Measurements from ENCODE around the gene OLFM4.
"Not testable (repeated sequence)": the region's sequence is repeated elsewhere in the genome, so short reads cannot be mapped to it uniquely, and the experiment has no call there.

Gene OLFM4

GRCh38 chr13:53028637-53029203, at the start of gene OLFM4:
TSS of gene OLFM4 (plus strand) at chr13:53028813. CDS start at chr13:53028837, 24 bp downstream.
- no peak for DNase-seq (ENCODE audit: low read depth)

DNA sequence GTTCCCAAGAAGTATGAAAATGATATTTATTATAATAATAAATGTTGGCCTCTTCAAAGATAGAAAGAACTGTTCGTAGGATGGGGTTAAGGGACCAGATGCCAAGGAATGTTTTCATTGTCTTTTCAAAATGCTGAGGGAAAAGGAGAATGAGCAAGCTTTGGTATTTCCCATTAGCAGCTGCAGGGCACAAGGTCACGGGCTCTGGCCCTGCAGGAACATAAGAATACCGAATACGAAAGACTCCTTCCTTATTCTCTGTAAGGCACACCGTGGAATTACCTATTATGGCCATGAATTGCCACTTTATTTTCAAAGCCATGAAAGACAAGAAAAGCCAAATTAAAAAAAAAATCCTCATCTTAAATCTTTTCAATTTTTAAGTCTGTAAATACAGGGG, 49.6 kb upstream of the OLFM4 start:
- no peak for DNase-seq (ENCODE audit: low read depth)

GRCh38 chr13:52980695-52981094, 47.9 kb upstream of the OLFM4 start:
- DNase-seq (ENCODE audit: low read depth): no peak

GRCh38 chr13:52983836-52984235, 44.8 kb upstream of the OLFM4 start:
- DNase-seq (ENCODE audit: low read depth): no peak

- DNase-seq (ENCODE audit: low read depth): no peak
Observed at GRCh38 chr13:52984881-52985363, 43.7 kb upstream of the OLFM4 start.

DNA sequence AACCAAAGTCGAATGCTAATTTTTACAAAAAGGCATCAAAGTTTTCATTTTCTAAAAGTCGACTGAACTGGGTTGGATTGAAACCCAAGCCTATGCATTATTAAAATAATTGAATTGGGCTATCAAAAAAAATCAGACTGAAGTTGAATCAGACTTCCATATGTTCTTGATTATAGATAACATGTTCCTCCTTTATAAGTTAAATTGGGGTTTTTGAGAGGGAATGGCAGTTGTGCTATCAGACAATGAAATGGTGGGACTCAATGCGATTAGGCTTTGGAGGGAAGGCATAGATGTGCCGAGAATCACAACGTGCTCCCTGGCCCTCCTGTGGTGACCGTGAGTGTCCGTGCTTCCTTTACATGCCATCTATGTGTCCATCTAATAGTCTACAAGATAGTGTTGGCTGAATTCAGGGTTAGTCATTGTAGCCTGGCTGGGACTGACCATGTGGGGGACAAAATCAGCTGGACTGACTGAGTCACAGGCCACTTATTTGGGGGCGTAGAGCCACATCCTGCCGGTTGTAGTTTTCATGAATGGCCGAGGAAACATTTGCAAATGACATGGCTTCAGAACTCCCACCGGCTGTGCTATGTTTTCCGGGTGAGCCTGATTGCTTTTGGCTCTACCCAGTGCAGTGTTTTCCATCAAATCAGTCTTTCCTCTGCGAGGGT, 37.1 kb upstream of the OLFM4 start:
- DNase-seq (ENCODE audit: low read depth): no peak

- DNase-seq (ENCODE audit: low read depth): no peak
Observed at GRCh38 chr13:52992110-52992509, 36.5 kb upstream of the OLFM4 start.

DNA sequence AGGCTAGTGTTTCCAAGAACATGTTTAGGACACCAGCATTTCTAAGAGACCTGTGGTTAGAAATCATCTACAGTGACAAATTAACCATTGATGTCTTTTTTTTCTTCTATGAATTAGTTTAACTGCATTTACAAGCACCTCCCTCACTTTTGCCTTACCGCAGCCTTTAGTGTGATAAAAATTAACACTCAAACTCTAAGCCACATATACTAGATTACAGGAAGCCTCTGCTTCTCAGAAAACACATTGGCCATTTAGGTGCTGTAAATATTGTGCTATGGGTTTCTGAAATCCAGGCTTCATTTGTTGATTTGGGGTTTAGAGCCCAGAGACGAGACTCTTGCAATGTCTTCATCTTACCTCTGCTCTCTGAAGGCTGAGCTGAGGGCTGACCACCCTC, 34.6 kb upstream of the OLFM4 start:
- DNase-seq (ENCODE audit: low read depth): no peak

- no peak for DNase-seq (ENCODE audit: low read depth)
Observed at GRCh38 chr13:52994865-52995264, 33.7 kb upstream of the OLFM4 start.

GRCh38 chr13:52995946-52996345, 32.7 kb upstream of the OLFM4 start:
- no peak for DNase-seq (ENCODE audit: low read depth)

DNA sequence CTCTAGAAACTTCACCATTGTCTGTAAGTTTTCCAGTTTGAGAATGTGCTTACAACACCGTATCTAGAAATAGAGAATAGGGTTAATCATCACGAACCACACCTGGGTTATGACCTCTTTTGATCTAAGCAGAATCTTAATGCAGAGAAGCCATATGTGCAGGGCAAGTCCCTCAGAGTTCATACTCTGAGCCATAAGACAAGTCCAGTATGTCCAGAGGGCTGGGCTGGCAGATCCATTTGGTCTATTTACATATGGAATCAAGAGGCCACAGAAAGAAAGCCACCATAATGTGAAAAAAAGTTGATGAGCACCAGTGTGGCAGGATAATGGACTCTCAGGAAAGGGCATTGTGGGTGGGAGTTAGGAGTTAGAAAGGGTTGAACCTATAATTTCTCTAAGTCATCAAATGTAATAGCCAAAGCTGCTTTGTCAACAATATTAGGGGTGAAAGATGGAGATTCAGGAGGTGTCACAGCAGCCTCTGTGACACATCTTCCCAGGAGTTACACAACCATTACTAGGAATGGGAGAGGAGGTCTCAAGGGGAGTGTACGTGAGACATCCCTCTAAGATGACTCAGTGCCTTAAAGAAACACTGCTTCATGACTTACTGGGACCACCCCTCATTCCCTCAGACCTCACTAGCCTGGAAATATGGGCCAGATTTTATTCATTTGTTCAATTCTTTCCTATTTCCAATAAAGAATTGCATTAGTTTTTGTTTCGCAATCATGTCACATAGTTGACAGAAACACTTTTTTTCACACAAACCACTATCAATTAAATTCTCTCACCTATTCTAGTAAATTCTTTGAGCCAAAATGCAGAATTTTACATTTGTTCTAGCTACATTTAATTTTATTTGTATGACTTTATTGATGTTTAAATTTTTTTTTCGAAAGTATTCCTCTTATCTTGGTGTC, 30.4 kb upstream of the OLFM4 start:
- DNase-seq (ENCODE audit: low read depth): no peak

DNA sequence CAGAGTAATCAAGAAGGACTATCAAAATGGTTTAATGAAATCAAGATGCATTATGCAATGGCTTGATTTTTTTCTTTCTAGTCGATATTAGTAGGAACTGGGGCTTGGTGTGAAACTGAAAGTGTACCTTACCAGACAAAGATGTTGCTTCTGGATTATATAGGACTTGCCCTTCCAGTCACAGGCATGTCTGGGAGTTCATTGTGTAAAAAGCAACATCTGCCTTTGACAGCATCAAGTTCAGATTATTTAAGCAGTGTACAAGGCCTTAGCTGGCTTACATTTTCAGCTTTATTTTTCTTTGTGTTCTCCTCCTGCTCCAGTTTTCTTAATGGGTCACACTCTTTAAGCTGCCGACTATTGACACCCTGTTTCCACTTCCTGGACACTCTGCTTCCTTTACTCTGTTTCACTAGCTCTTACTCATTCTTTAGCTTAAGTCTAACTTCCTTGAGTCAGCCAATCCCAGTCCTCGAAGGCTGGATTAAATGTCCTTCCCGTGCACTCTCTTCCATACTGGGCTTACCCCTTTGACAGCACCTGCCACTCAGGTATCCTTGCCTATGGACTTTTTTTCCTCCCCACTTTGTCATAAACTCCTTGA, 29.4 kb upstream of the OLFM4 start:
- no peak for DNase-seq (ENCODE audit: low read depth)

DNA sequence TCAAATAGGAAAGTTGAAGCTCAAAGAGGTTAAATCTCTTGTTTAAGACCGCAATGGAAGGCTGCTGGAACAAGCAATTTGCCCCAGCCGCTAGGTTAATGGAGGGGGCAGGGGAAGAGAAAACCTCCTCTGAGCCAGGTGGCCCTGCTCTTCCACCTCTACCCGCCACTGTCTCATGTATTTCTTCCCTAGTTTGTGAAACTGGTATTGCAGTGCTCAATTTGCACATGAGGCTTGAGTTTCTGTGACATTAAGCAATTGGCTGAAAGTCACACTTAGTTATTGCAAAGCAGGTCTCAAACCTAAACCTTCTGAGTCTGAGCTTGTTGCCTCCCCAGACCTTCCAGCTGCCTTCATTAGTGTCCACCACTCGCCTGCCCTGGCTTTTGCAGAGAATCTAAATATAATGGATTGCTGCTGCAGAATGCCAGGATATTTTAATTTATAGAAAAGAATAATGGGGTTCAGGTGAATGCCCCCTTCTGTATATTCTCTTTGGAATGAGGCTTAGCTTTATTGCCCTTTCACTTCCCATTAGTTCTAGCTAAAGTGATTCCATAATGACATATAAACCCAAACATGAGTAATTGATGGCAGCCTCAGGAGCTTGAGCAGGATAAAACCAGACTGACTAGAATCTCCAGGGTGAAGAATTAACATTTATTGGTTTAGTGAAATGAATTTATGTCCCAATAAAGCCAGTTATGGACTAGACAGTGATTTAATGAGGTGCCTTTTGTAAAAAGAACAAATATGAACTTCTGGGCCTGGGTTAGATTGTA, 27.0 kb upstream of the OLFM4 start:
- DNase-seq (ENCODE audit: low read depth): no peak

DNA sequence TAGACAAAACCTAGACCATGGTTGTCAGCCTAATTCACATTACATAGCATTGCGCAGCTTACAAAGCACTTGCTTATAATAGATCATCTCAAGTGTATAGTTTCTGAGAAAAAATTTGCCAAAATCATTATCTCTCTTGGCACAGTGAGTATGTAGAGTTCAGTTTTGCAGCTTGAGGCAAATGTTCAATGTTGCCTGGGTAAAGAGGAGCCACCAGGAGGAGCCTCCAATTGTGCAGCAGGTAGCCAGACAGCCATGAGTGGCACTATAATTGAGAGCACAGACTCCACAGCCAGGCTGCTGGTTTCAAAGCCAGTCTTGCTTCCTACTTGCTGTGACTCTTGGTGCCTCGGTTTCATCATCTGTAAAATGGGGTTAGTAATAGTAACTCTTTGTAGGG, 24.0 kb upstream of the OLFM4 start:
- no peak for DNase-seq (ENCODE audit: low read depth)

DNA sequence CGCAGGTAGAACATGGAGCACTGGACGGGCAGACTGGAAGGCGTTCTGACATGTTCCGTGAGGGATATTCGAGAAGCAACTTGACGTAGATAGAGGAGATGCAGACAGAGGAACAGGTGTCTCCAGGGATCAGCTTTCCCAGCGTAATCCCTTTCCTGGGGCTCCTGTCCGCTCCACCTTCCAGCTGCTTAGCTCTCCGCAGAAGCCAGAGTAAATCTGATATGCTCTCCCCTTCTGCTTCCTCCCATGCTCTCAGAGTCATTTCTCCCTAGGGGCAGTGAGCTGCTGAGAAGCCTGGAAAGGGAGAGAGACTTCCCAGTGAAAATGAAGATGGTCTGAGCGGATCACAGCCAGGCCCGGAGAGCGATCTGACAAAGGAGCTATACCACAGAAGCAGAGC, 23.0 kb upstream of the OLFM4 start:
- no peak for DNase-seq (ENCODE audit: low read depth)

DNA sequence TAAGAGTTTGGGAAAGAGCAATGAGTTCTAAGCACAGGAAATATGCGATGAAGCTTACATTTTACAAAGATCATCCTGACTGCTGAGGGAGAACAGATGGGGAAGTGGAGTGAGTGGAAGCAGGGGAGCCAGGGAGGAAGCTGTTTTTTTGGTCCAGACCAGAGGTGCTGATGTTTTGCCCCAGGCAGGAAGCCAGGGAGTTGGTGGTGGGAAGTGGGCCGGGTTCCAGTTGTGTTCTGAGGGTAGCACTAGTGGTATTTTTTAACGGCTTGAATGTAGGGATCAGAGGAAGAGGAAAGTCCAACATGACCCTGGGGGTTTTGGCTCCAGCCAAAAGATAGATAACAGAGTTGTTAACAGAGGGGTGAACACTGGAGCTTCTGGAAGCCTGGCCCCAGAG, 20.7 kb upstream of the OLFM4 start:
- no peak for DNase-seq (ENCODE audit: low read depth)

DNA sequence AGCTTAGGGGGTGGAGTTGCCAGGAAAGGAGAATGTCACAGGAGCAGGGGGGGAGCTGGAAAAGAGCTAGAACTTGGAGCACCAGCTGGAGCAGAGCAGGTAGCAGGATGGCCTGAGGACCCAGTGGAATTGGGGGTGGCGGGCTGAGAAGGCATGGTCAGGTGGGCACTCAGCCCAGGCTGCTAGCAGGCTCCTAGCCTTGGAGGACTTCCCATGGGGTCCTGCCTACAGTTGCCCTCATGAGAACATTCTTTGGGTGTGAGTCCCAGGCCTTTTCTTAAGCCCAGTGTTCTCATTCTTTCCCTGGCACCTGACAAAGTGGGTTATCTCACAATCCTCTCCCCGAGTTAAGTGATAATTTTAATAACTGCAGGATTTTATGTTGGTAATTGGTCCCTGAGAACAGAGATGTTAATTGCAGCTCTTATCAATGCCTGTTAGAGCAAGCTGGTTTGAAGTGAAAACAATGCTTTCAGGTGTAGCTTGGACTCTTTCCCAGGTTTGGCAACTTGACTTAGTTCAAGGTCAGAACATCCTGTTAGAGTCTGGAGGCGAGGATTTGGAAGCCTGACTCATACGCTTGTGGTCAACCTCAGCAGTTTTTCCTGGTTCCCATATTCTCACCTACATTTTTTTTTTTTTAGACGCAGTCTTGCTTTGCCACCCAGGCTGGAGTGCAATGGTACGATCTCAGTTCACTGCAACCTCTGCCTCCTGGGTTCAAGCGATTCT, 18.1 kb upstream of the OLFM4 start:
- DNase-seq (ENCODE audit: low read depth): no peak

- DNase-seq (ENCODE audit: low read depth): no peak
Observed at GRCh38 chr13:53012707-53013106, 15.9 kb upstream of the OLFM4 start.

GRCh38 chr13:53013113-53013512, 15.5 kb upstream of the OLFM4 start:
- DNase-seq (ENCODE audit: low read depth): no peak

DNA sequence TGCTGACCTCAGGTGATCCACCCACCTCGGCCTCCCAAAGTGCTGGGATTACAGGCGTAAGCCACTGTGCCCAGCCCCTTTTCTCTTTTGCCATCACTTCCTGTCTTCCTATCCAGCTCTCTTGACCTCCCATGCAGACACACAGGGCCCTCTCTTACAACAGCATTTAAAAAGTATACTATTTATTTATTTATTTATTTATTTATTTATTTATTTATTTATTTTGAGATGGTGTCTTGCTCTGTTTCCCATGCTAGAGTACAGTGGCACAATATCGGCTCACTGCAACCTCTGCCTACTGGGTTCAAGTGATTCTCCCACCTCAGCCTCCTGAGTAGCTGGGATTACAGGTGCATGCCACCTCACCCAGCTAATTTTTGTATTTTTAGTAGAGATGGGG, 14.6 kb upstream of the OLFM4 start:
- not testable (repeated sequence) for DNase-seq (ENCODE audit: low read depth)

Measured in activated gamma-delta T cell treated with anti-CD3 and anti-CD28 coated beads, Interleukin-2, amount 50 U/mL, for 16 hours (primary cell).